HepG2 (cell line): ENCODE measurements around the gene NOL4L. TPM values are rescaled to one million over a fixed set of nuclear protein-coding genes. Genes with fewer than 3 reads are reported as not detected.
A peak's percentile ranks its signal among the peaks of the same experiment; 100 is the strongest.

ENCODE experiments used
- ATRX ChIP-seq: sonication (generic); formaldehyde crosslinking; IDR thresholded peaks from 2 replicates; pipeline ENCODE4 v1.4.0; 2020; ENCODE audit warnings: missing genetic modification reagents, borderline replicate concordance
- DRAP1 ChIP-seq: IDR thresholded peaks from 2 replicates; pipeline ENCODE4 v1.6.1; 2016; ENCODE audit warnings: missing genetic modification reagents, missing compliant biosample characterization
- FOXA3 ChIP-seq: IDR thresholded peaks from 2 replicates; pipeline ENCODE4 v1.6.1; 2016; ENCODE audit warnings: missing genetic modification reagents, missing compliant biosample characterization
- KIAA2018 ChIP-seq: sonication (generic); formaldehyde crosslinking; IDR thresholded peaks from 2 replicates; pipeline ENCODE4 v1.5.0; 2020; ENCODE audit warnings: mild to moderate bottlenecking, missing genetic modification reagents, borderline replicate concordance
- MXI1 ChIP-seq: IDR thresholded peaks from 3 replicates; pipeline ENCODE4 v1.6.1; 2012; ENCODE audit warnings: low read depth, low read length, inconsistent platforms, borderline replicate concordance
- NCOA2 ChIP-seq: sonication (generic); formaldehyde crosslinking; IDR thresholded peaks from 2 replicates; pipeline ENCODE4 v1.8.0; 2022; ENCODE audit warnings: inconsistent platforms
- RAD21 ChIP-seq: fragments of 450-650 bp; formaldehyde crosslinking; IDR thresholded peaks from 2 replicates; pipeline ENCODE4 v1.5.0; 2020; ENCODE audit warnings: mild to moderate bottlenecking
- RNF2 ChIP-seq: fragments of 450-650 bp; conservative IDR thresholded peaks from 2 replicates; pipeline ENCODE4 v1.6.1; 2016; ENCODE audit warnings: low read depth
- SALL1 ChIP-seq: sonication (generic); formaldehyde crosslinking; IDR thresholded peaks from 2 replicates; pipeline ENCODE4 v1.8.0; 2022; ENCODE audit warnings: mild to moderate bottlenecking, missing genetic modification reagents
- SMAD9 ChIP-seq: sonication (generic); formaldehyde crosslinking; IDR thresholded peaks from 2 replicates; pipeline ENCODE4 v1.5.1; 2020; ENCODE audit warnings: mild to moderate bottlenecking, missing genetic modification reagents
- SP5 ChIP-seq: IDR thresholded peaks from 2 replicates; pipeline ENCODE4 v1.6.1; 2016; ENCODE audit warnings: low read depth, borderline replicate concordance
- XRCC5 ChIP-seq: fragments of 200-400 bp; formaldehyde crosslinking; optimal IDR thresholded peaks from 2 replicates; pipeline ENCODE3; 2017; ENCODE audit warnings: mild to moderate bottlenecking, low read length
- ZBTB4 ChIP-seq: sonication (generic); formaldehyde crosslinking; IDR thresholded peaks from 2 replicates; pipeline ENCODE4 v1.4.0; 2020; ENCODE audit warnings: missing genetic modification reagents, mild to moderate bottlenecking, borderline replicate concordance
- ZBTB7B ChIP-seq: sonication (generic); formaldehyde crosslinking; IDR thresholded peaks from 2 replicates; pipeline ENCODE4 v1.4.0; 2020; ENCODE audit warnings: missing genetic modification reagents
- ZNF280B ChIP-seq: sonication (generic); formaldehyde crosslinking; IDR thresholded peaks from 2 replicates; pipeline ENCODE4 v1.5.0; 2020; ENCODE audit warnings: missing genetic modification reagents, mild to moderate bottlenecking, borderline replicate concordance
- ZNF780A ChIP-seq: sonication (generic); formaldehyde crosslinking; IDR thresholded peaks from 2 replicates; pipeline ENCODE4 v1.8.0; 2022; ENCODE audit warnings: mild to moderate bottlenecking, missing genetic modification reagents, moderate library complexity
- ZNF782 ChIP-seq: sonication (generic); formaldehyde crosslinking; IDR thresholded peaks from 2 replicates; pipeline ENCODE4 v1.4.0; 2020; ENCODE audit warnings: missing genetic modification reagents, mild to moderate bottlenecking, borderline replicate concordance
- polyA plus RNA-seq, 8 experiments: library from polyadenylated mRNA; depleted of rRNA in 3 of 8; stranded (reverse) in 7 of 8; unstranded in 1 of 8; fragments of >200 nt; fragmentation: Illumina TruSeq in 4 of 8; extraction: Trizol in 4 of 8; gene quantifications; 2 replicates each; pipeline versions ENCODE4 v1.2.1 to v1.2.3, GENCODE V29; 2011 to 2016; ENCODE audit warnings: low read depth in 4 of 8, missing spikeins in 1 of 8, mixed read lengths in 1 of 8; ENCODE audit not compliant: insufficient read depth in 1 of 8
- total RNA-seq, 5 experiments: library from RNA; depleted of rRNA; stranded (reverse); fragments of >200 nt; fragmentation: Illumina TruSeq; extraction: Trizol; gene quantifications; 2 replicates each; pipeline ENCODE4 v1.2.3, GENCODE V29; 2016; ENCODE audit warnings: low read depth in 1 of 5

NOL4L gene
- total and polyA plus RNA-seq, 2 of the 13 experiments (the other 11 are each of a cell fraction or from before 2014, with no cell fraction given): 16.6 to 35.4 TPM

- TF ChIP-seq ZNF782: no peak
- no peak for TF ChIP-seq ZNF780A (CRISPR knock-in tag)
- no peak for TF ChIP-seq RNF2
- TF ChIP-seq KIAA2018: no peak
- no peak for TF ChIP-seq ZBTB7B (CRISPR knock-in tag)
- no peak for TF ChIP-seq DRAP1 (CRISPR knock-in tag)
- no peak for TF ChIP-seq NCOA2 (CRISPR knock-in tag)
- TF ChIP-seq ZNF280B (CRISPR knock-in tag): 0 out of 2 replicates have a peak, but pooled peaks have one; percentile 15
- no peak; the same call in 1 of the 2 replicates for TF ChIP-seq SALL1 (CRISPR knock-in tag)
- TF ChIP-seq SP5 (CRISPR knock-in tag): peak; percentile 47; the same call in 1 of the 2 replicates
- no peak for TF ChIP-seq MXI1
- no peak for TF ChIP-seq SMAD9
- peak; percentile 44; the same call in 1 of the 2 replicates for TF ChIP-seq ZBTB4
- TF ChIP-seq XRCC5: peak; percentile 22
- no peak for TF ChIP-seq ATRX (CRISPR knock-in tag)
- TF ChIP-seq RAD21 (CRISPR knock-in tag): no peak
- no peak for TF ChIP-seq FOXA3 (CRISPR knock-in tag)
These were observed 57.6 kb downstream of the NOL4L start (continued) for GRCh38 chr20:32527447-32528055.
